HG03175 (cell line): ENCODE data around the gene AIDA.
"Not testable (repeated sequence)": the region's sequence is repeated elsewhere in the genome, so short reads cannot be mapped to it uniquely, and the experiment has no call there.

ENCODE experiments used
- ATAC-seq: cut with Tn5 transposase; IDR thresholded peaks from one replicate; pipeline ENCODE4 v1.9.1; 2021; ENCODE audit warnings: mild to moderate bottlenecking, moderate library complexity; ENCODE audit not compliant: unreplicated experiment

AIDA gene

DNA sequence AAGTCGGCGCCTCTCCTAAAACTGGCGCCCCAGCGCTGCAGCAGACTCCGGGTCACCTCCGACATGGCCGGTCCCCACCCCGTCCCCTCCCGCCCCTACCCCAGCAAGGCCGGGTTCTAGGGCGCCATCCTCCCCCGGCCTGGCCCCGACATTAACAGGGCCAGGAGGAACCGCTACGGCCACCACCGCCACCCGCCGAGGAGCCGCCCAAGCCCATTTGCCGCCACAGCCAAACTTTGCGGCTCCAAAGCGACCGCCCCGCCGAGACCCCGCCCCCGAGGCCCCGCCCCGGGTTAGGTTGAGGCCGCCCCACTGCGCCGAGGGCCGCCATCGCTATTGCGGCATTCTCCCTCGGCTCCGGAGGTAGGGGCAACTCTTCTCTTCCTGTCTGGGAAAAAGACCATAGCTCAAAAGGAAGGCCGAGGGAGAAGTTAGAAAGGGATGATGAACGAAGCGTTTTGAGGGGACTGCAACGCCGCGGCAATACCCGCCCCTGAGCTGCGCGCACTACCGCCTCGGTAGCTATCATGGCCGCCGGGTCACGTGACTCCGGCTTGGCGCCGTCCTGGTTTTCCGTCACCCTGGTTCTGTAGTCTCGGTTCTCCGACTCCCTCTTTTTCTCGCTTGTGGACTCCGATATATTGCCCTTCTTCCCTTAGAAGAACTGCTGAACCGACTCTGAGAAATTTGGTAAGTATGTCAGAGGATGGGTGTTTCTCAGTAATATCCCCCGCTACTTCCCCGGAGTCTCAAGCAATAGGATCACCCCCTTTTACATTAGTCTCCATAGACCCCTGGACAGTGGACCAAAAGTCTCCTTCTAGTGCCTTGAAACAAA is at the start of gene AIDA, which contains the start of gene BROX:
Gene AIDA (minus strand): TSS at position 239 of the 838 bp plus-strand sequence. CDS start 174 bp downstream, at position 65.
Gene BROX (plus strand): TSS at position 312 of the 838 bp plus-strand sequence. CDS start 3,136 bp downstream, outside the sequence.
- peak; percentile 84 for ATAC-seq

DNA sequence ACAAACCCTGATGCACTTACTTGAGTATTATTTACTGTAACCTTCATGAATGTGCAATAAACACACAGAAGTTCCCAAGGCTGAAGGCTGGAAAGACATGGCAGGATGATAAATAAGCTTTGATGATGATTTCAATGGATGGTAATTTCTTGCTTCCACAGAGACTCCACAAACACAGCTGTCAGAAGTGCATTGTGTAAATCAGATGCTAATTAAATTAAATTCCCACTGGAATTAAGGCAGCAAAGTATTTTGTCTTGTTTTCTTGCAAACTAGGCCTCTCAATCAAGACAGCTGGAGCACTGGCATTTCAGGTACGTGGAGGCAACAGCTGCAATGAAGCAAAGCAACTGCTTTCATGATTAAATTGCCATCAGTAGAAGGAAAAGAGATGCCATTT is 48.8 kb upstream of the AIDA start:
- ATAC-seq = no peak

GRCh38 chr1:222759451-222760035 is 47.3 kb upstream of the AIDA start:
- ATAC-seq = no peak

DNA sequence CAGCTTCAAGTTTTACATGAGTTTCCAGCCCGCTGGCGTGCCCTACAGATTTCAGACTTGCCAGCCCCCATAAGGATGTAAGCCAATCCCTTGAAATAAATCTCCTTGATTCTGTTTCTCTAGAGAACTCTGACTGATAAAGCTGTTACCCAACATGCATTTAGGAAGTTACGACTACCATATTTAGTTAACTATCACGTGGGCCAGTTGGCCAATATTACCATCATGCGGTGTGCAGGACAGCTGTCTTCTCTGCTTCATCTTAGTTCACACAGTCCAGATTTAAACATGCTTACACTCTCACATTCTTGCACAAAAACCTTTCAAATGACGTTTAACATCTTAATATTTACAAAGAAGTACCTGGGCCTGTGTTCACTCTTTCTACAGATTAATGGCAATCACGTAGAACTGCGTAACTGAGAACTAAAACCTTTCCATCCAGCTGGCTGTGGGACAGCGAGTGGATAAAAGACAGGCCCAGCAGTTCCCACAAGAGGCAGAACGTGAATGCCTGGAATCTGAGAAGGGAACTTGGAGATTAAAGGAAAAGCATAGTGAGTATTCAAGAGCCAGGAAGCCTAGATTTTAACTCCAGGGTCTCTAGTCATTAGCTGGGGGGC is 45.5 kb upstream of the AIDA start:
- no peak for ATAC-seq

GRCh38 chr1:222754366-222755139 is 42.3 kb upstream of the AIDA start:
- no peak for ATAC-seq

DNA sequence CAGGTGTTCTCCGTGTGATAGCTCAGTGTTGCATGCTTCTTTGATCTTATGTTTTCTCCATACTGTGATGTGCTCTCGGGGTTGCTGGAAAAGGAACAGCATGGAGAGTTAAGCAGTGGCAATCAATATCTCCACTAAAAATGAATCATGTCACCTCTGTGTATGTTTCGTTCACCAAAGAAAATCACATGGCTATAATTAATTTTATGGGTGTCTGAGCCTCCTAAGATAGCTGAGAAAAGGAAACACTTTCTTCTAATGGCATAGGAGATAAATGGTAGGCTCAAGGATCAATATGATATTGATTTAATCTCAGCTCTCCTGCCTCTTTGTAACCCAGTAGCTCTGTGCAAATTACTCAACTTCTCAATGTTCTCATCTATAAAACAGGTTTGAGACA is 39.0 kb upstream of the AIDA start:
- no peak for ATAC-seq

DNA sequence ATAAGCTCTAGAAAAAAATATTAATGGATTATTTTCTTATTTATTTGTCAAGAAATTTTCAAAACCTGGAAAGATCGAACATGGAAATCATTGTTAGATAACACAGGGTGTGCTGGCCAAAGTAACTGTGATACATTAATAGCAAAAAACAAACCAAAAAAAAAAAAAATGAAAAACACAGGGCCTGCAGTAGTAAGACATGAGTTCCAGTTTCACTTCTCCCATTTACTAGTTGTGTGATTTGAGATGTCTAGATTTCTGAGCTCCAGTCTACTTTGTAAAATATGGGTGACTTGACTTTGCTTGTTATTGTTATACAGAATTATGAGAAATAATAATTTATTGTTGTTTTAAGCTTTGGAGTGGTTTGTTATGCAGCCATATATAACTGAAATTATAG is 38.4 kb upstream of the AIDA start:
- peak; percentile 92 for ATAC-seq

DNA sequence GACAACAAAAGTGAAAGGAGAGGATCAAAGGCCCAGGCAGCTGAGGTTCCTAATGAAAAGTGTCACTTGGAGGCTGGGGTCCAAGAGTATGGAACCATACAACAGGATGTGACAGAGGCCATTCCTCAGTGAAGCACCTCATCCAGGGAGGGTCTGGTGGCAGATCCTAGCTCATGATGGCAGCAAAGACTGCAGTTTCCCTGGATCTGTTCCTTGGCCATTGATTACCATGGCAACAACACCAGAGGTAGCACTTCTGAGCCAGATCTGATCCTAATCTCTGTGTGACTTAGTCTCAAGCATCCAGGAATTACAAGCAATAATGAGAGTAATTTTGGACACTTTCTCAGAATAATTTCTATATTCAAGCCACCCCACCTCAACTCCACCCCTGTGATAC is 37.6 kb upstream of the AIDA start:
- no peak for ATAC-seq

- ATAC-seq = not testable (repeated sequence)
These were observed 29.6 kb upstream of the AIDA start for GRCh38 chr1:222741630-222742457.

DNA sequence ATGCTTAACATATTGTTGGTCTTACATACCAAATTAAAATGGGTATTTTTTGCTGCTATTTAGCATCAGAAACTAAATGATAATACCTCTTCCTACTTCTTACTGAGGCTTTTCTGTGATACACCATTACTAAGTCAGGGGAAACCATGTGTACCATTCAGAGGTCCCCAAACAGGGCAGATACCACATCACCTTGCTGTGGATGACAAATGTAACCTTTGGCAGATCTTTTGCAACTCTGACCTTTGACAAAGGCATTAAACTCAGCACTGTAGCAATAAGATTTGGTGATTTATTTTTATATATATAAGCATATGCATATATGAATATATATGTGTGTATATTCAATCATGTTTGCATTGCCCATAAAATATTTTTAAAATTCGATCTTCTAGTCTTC is 27.6 kb upstream of the AIDA start:
- ATAC-seq = no peak

DNA sequence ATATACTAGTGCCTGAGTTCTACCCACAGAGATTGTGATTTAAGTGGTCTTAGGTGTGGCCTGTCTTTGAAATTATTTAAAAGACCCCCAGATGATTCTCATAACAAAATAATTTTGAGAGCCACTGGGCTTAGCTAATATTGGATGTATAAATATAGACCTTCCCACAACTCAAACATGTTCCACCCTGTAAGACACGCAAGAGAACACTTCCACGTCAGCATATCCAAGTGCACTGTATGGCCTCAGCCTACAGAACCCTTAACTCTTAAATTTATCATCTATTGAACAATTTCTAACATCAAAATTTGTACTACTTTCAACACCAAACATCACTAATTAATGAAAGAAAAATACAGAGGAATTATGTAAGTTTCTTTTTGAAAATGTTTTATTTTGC is 27.2 kb upstream of the AIDA start:
- ATAC-seq = no peak

DNA sequence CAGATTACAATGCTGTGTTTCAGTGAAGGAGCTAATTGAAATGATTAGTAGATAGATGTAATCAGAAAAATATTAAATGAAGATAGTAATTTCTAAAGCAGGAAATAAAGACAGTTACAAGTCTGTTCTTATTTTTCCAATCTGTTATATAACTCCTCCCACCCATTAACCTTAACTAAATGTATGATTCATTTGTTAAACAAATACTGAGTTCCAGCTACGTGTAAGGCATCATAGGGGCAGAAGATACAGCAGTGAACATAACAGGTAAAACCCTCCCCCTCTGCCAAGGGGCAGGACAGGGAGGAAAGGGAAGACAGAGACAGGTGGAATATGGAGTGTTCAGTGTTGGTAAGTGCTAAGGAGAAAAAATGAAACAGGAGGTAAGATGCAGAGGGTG is 24.7 kb upstream of the AIDA start, which contains the start of gene FAM177B:
Gene FAM177B (plus strand): TSS at position 231 of the 400 bp plus-strand sequence. CDS start 9,344 bp downstream, outside the sequence.
- no peak for ATAC-seq

DNA sequence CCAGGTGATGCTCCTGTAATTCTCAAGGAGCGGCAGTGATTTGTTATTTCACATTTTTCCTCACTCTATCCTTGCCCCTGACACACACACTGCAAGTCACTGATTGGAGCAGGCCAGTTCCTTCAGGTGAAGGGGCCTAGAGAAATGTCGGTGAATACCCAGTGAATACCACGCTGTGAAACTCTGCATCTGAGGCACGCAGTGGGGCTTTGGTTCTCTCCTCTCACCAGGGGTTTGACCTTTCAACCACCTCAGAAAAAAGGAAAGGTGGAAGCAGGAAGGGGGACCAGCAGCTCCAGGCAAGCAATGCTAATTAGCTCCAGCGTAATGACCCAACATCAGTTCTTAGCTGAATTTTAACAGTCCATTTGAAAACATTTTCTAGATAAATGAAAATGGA is 24.2 kb upstream of the AIDA start:
- ATAC-seq = no peak

- no peak for ATAC-seq
These were observed 22.4 kb upstream of the AIDA start for GRCh38 chr1:222734740-222735139.

GRCh38 chr1:222732216-222733159 is 20.2 kb upstream of the AIDA start:
- ATAC-seq = peak; percentile 99

GRCh38 chr1:222730866-222731265 is 18.6 kb upstream of the AIDA start:
- no peak for ATAC-seq

DNA sequence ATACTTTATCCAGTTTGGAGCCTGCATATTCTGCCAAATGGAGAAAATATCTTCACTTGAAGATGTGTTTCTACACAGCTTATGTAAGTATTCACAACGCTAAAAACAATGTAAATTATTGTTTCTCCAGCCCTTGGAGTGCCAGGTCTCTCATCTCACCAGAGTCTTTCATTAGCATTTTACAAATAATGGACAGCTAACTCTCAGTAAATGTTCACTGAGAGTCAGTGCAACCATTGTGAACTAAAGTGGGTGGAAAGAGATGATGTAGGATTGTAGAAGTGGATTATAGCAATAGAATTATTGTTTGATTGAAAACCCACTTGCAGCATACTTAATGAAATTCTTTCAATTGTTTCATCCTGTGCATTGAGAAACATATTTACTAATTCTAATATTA is 16.5 kb upstream of the AIDA start:
- ATAC-seq = no peak

- no peak for ATAC-seq
These were observed 4.1 kb upstream of the AIDA start for GRCh38 chr1:222716393-222716792.
